MCF 10A (cell line): Measurements from ENCODE around the gene PREP. TPM values are rescaled to one million over a fixed set of nuclear protein-coding genes. Genes with fewer than 3 reads are reported as not detected.

ENCODE experiments used
- BruUV-seq: library from RNA; stranded (reverse); fragments of 400-500 nt; replicated peaks from 2 replicates; lab custom pipeline; 2021; lab: Mats Ljungman, UMichigan
- CTCF ChIA-PET: fragments of 300-600 bp; sonication (Branson Sonifier 250); formaldehyde crosslinking; extraction: SDS; loops from one replicate; lab custom pipeline; 2021; ENCODE audit warnings: antibody characterized with exemption, inconsistent platforms; lab: Yijun Ruan, JAX
- POLR2A ChIA-PET: fragments of 300-600, 350-650 bp; sonication (Branson Sonifier 250); formaldehyde crosslinking; extraction: SDS; loops from one replicate; lab custom pipeline; 2020; ENCODE audit warnings: antibody characterized with exemption, inconsistent platforms; lab: Yijun Ruan, JAX
- DNase-seq: peaks from one replicate; pipeline ENCODE4 v3.0.0-alpha.2; 2018; ENCODE audit not compliant: unreplicated experiment
- H3K27ac Mint-ChIP-seq: one replicate; pipeline ENCODE4 v1.8.0; 2022; ENCODE audit warnings: mild to moderate bottlenecking, low read depth, mixed read lengths; ENCODE audit not compliant: unreplicated experiment
- H3K27me3 Mint-ChIP-seq: one replicate; pipeline ENCODE4 v1.8.0; 2022; ENCODE audit warnings: mixed read lengths; ENCODE audit not compliant: insufficient read depth, unreplicated experiment
- H3K36me3 Mint-ChIP-seq: one replicate; pipeline ENCODE4 v1.8.0; 2022; ENCODE audit warnings: mild to moderate bottlenecking, moderate library complexity, mixed read lengths; ENCODE audit not compliant: insufficient read depth, unreplicated experiment
- H3K4me1 Mint-ChIP-seq: one replicate; pipeline ENCODE4 v1.8.0; 2022; ENCODE audit warnings: mixed read lengths; ENCODE audit not compliant: insufficient read depth, unreplicated experiment
- H3K4me3 Mint-ChIP-seq: one replicate; pipeline ENCODE4 v1.8.0; 2022; ENCODE audit warnings: mild to moderate bottlenecking, moderate library complexity, mixed read lengths; ENCODE audit not compliant: unreplicated experiment
- H3K9me3 Mint-ChIP-seq: one replicate; pipeline ENCODE4 v1.8.0; 2022; ENCODE audit warnings: mixed read lengths; ENCODE audit not compliant: unreplicated experiment
- intact Hi-C: fragments of 100-400 bp; cut with micrococcal nuclease; formaldehyde crosslinking; loops from 2 replicates; pipeline ENCODE4 v1.14.1; 2022
- total RNA-seq: library from RNA; stranded (reverse); gene quantifications from 2 replicates; pipeline ENCODE4 v1.2.3, GENCODE V29; 2022
- TF ChIP-seq, protein P1 (sequence below): fragments of 200-600 bp; IDR thresholded peaks from one replicate; pipeline ENCODE4 v1.8.0; 2022; ENCODE audit warnings: antibody characterized with exemption, mild to moderate bottlenecking; ENCODE audit not compliant: unreplicated experiment

Gene PREP
- total RNA-seq, 1 experiment from 2014 or later: 67.6 TPM

DNA sequence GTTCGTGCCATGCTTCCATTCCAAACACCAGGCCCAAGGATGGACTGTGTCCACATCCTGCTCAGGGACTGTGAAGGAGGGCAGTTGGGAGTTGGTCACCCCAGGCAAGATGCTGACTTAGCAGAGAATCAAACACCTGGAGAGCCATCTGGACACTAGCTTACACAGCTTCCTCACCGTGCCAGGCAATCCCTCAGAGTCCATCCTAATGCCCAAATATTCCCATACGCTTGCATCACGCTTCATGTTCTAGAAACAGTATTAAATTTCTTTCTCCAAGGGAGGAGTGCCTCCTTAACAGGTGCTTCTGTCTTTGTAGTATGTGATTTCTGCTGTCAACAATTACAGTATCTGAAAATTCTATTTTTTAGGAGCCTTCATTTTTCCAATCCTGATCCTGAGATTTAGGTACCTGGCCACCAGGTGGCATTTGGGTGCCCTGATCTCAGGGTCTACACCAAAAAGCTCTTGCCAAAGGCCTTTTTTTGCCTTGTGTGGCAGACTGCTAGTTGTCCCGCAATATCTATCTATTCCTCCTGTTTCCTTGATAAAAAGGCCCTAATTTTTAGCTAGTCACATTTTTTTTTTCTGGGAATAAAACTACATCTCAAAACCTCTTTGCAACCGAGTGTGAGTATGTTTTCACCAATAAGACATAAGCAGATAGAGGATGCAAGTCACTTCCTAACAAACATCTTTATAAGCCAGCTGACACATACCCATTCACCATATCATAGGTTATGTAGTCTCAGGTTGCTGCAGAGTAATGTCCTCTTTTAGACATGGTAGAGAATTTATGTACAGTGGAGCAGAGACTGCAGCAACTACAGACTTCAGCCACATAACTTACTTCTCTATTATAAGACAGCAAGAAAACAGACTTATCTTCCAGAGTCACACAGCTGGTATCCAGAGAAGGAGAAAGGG, 85.0 kb downstream of the PREP start:
- Mint-ChIP-seq H3K4me1 (peaks cover 20% of the 10 kb centered on the region), H3K27ac (peak overlapping the region; percentile 69), H3K4me3 (no peak overlapping the region), H3K9me3 (no peaks in the 10 kb centered on the region), H3K27me3 (no peaks in the 10 kb centered on the region), H3K36me3 (peaks cover 56% of the 10 kb centered on the region)
- peak; percentile 44 for DNase-seq
- BruUV-seq: no TSS peak
- intact Hi-C loops: loop anchor here (1.0 to 10.0 kb wide), 5 partner anchors 45 to 231 kb away; partner anchors contain the start of gene PREP
- CTCF ChIA-PET: interaction anchor here (0.6 to 6.0 kb wide), 31 partner anchors 9 to 985 kb away, joined by 3 to 78 read pairs (median 4); partner anchors contain the start of gene PREP
- TF ChIP-seq, protein P1, sequence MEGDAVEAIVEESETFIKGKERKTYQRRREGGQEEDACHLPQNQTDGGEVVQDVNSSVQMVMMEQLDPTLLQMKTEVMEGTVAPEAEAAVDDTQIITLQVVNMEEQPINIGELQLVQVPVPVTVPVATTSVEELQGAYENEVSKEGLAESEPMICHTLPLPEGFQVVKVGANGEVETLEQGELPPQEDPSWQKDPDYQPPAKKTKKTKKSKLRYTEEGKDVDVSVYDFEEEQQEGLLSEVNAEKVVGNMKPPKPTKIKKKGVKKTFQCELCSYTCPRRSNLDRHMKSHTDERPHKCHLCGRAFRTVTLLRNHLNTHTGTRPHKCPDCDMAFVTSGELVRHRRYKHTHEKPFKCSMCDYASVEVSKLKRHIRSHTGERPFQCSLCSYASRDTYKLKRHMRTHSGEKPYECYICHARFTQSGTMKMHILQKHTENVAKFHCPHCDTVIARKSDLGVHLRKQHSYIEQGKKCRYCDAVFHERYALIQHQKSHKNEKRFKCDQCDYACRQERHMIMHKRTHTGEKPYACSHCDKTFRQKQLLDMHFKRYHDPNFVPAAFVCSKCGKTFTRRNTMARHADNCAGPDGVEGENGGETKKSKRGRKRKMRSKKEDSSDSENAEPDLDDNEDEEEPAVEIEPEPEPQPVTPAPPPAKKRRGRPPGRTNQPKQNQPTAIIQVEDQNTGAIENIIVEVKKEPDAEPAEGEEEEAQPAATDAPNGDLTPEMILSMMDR: peak; percentile 26
- POLR2A ChIA-PET: interaction anchor here (0.6 to 4.9 kb wide), 22 partner anchors 9 to 1195 kb away, joined by 3 to 25 read pairs (median 4); partner anchors contain the start of gene PREP

DNA sequence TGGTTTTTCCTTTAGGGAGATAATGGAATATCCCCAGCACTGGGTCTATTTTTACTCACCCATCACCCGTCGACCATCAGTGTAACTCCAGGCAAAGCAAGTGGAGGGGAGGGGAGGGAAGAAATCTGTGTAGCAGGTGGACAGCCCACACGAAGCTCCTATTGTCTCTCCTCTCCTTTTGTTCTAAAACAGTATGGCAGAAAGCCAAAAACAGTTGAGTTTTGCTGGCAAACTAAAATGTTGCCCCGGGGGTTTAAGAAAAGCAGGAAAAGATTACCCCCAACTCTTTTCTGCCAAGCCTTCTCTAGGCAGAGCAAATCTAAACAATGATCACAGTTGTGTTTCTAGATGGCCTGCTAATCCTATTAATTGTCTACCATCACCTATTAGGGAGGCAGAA, 89.7 kb downstream of the PREP start:
- Mint-ChIP-seq H3K9me3 (no peaks in the 10 kb centered on the region), H3K4me1 (peaks cover 5% of the 10 kb centered on the region), H3K27ac (no peak overlapping the region), H3K36me3 (peaks cover 56% of the 10 kb centered on the region), H3K4me3 (no peak overlapping the region), H3K27me3 (no peaks in the 10 kb centered on the region)
- no TSS peak for BruUV-seq
- ChIA-PET CTCF (interaction anchor here (1.6 to 2.4 kb wide), 2 partner anchors 50 to 89 kb away, joined by 4 to 8 read pairs; partner anchors contain the start of gene PREP), POLR2A (interaction anchor here (1.1 kb wide), 1 partner anchor 50 kb away, joined by 3 read pairs; no protein-coding TSS in a partner anchor)
- TF ChIP-seq, protein P1: no peak
- intact Hi-C loops: loop anchor here (10.0 kb wide), 1 partner anchor 148 kb away; no protein-coding TSS in a partner anchor
- peak; percentile 6 for DNase-seq

DNA sequence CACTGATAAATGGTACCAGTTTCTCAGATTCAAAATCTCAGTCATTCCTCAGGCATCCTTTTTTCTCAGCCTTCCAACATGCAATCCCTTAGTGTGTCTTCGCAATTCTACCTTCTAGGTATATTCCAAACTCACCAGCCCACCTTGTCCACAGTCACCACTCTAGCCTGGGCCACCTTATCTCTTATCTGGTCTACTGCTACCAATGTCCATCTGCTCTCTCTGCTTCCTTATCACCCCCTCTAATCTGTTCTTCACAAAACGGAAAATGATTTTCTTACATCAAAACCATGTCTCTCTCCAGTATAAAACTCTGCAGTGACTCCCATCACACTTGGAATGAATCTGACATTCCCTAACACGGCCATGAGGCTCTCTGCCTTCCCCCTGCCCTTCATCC, 91.9 kb downstream of the PREP start:
- TF ChIP-seq, protein P1: no peak
- Mint-ChIP-seq H3K4me1 (no peaks in the 10 kb centered on the region), H3K27me3 (no peaks in the 10 kb centered on the region), H3K27ac (no peak overlapping the region), H3K36me3 (peaks cover 51% of the 10 kb centered on the region), H3K9me3 (no peaks in the 10 kb centered on the region), H3K4me3 (no peak overlapping the region)
- POLR2A ChIA-PET: no interaction called here
- no TSS peak for BruUV-seq
- CTCF ChIA-PET: no interaction called here
- intact Hi-C loops: loop anchor here (10.0 kb wide), 1 partner anchor 146 kb away; no protein-coding TSS in a partner anchor
- no peak for DNase-seq

DNA sequence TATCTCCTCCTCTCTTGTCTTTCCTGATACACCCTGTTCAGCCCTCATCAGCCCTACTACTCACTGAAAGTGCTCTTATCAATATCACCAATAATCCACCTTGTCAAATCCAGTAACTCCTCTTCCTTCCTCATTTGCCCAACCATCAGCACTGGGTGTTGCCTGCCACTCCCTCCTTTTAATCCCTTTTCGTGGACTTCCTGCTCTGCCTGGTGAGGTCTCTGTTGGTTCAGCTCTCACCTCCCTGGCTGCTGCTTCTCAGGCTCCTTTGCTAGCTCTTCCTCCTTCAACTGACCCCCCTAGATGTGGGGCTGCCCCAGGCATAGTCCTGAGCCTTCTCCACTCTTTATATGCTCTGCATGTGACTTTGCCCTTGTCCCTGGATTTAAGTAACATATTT, 92.5 kb downstream of the PREP start:
- H3K4me1 Mint-ChIP-seq: no peaks in the 10 kb centered on the region
- H3K27ac Mint-ChIP-seq: no peak overlapping the region

More for the DNA sequence above, 92.5 kb downstream of the PREP start:
- no peaks in the 10 kb centered on the region for H3K27me3 Mint-ChIP-seq
- DNase-seq: no peak
- no TSS peak for BruUV-seq
- H3K9me3 Mint-ChIP-seq: no peaks in the 10 kb centered on the region
- intact Hi-C loops: loop anchor here (10.0 kb wide), 1 partner anchor 146 kb away; no protein-coding TSS in a partner anchor
- TF ChIP-seq, protein P1: no peak
- ChIA-PET CTCF (interaction anchor here (0.6 kb wide), 1 partner anchor 105 kb away, joined by 3 read pairs; no protein-coding TSS in a partner anchor), POLR2A (interaction anchor here (0.6 kb wide), 1 partner anchor 1652 kb away, joined by 3 read pairs; no protein-coding TSS in a partner anchor)
- H3K36me3 Mint-ChIP-seq: peaks cover 48% of the 10 kb centered on the region
- no peak overlapping the region for H3K4me3 Mint-ChIP-seq
